ENCODE results near the gene SIGLEC8. TPM values are rescaled to one million over a fixed set of nuclear protein-coding genes. Genes with fewer than 3 reads are reported as not detected.
"Not testable (repeated sequence)": the region's sequence is repeated elsewhere in the genome, so short reads cannot be mapped to it uniquely, and the experiment has no call there.

Gene SIGLEC8
- total RNA-seq, 1 donor from 2014 or later, result 2.1 TPM

GRCh38 chr19:51417107-51417809 is 41.0 kb downstream of the SIGLEC8 start, which contains the start of gene SIGLEC10:
SIGLEC10 (minus strand) TSS chr19:51417642; CDS start chr19:51417581, 61 bp downstream.
- no peaks in the 10 kb centered on the region for H3K36me3 ChIP-seq
- H3K9me3 ChIP-seq, result no peaks in the 10 kb centered on the region
- peaks cover 14% of the 10 kb centered on the region for H3K27me3 ChIP-seq
- DNase-seq, result peak; percentile 80
- H3K4me3 ChIP-seq, result no peak within 1 kb of the TSS
- intact Hi-C loops (cut with DNase I), result no loop called here
- H3K4me1 ChIP-seq, result no peaks in the 10 kb centered on the region
- peak within 1 kb of the TSS; percentile 30 for H3K27ac ChIP-seq
- peak; percentile 78 for ATAC-seq
- TF ChIP-seq CTCF (IDR thresholded peaks at IDR 0.05), result no peak

GRCh38 chr19:51416422-51416821 is 41.8 kb downstream of the SIGLEC8 start:
- not testable (repeated sequence) for H3K4me3 ChIP-seq, H3K27ac ChIP-seq

DNA sequence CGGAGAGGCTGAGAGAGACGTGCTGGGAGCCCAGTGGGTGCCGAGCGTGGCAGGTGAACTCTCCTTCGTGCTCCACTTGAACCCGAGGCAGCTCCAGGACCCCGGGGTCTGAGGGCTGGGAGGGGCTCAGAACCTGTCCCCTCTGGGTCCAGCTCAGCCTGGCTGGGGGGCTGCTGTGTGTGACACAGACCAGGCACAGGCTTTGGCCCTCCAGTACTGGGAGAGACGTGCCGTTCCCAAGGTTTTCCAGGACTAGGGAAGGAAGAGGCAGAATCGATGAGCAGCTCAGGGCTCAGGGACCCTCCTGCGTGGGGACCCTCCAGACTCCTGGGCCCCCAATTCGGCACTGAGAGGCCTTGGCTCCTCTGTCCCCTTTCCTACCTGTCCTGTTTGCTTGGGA is 43.1 kb downstream of the SIGLEC8 start:
- intact Hi-C loops (cut with DNase I), result no loop called here
- no peak overlapping the region for H3K27ac ChIP-seq
- H3K36me3 ChIP-seq, result no peaks in the 10 kb centered on the region
- no peaks in the 10 kb centered on the region for H3K4me1 ChIP-seq
- no peak overlapping the region for H3K4me3 ChIP-seq
- ATAC-seq (no peak), DNase-seq (no peak)
- TF ChIP-seq CTCF (IDR thresholded peaks at IDR 0.05), result no peak
- no peaks in the 10 kb centered on the region for H3K9me3 ChIP-seq
- H3K27me3 ChIP-seq, result peaks cover 5% of the 10 kb centered on the region

More at GRCh38 chr19:51416422-51416821, 41.8 kb downstream of the SIGLEC8 start:
- ATAC-seq; intact Hi-C loops (cut with DNase I); H3K4me1 ChIP-seq; DNase-seq; H3K9me3 ChIP-seq; H3K36me3 ChIP-seq; H3K27me3 ChIP-seq: not testable (repeated sequence)

DNA sequence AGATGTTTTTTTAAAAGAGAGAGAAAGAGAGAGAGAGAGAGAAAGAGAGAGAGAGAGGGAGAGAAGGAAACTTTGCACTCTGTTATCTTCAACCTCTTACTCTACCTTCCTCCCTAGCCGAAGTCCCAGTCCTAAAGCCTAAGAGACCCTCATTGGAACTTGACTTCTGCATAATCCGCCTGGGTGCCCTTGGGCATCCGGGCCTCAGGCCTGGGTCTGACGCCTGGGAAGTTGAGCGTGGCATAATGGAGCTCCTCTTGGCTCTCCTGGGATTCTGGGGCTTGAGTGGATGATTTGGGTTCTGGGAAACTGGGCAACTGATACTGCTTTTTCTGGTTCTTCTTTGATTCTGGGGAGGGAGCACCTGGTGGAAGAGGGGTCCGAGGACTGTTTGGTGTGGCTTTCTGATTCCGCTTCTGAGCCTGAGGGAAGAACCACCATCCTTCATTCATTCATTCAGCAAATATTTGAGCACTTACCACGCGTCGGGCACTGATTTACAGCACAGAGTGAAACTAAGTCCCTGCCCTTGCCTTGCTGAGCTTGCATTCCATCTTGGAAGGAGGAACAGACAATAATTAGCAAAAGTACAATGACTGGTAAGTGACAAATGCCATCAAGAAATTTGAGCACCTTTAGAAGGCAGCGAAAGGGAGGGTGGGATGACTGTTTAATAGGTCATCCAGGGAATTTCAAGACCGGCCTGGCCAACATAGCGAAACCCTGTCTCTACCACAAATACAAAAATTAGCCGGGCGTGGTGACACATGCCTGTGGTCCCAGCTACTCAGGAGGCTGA is 47.1 kb downstream of the SIGLEC8 start:
- ATAC-seq (no peak), DNase-seq (no peak)
- Histone ChIP-seq H3K4me3 (no peak overlapping the region), H3K4me1 (no peaks in the 10 kb centered on the region), H3K27ac (no peak overlapping the region), H3K27me3 (no peaks in the 10 kb centered on the region), H3K36me3 (no peaks in the 10 kb centered on the region), H3K9me3 (no peaks in the 10 kb centered on the region)
- TF ChIP-seq CTCF (IDR thresholded peaks at IDR 0.05), result no peak
- intact Hi-C loops (cut with DNase I), result no loop called here

- Histone ChIP-seq H3K4me1 (no peaks in the 10 kb centered on the region), H3K9me3 (no peaks in the 10 kb centered on the region), H3K27ac (no peak overlapping the region), H3K27me3 (no peaks in the 10 kb centered on the region), H3K36me3 (no peaks in the 10 kb centered on the region), H3K4me3 (no peak overlapping the region)
- intact Hi-C loops (cut with DNase I), result no loop called here
- DNase-seq (no peak), ATAC-seq (peak; percentile 85)
- peak; percentile 43 for TF ChIP-seq CTCF (IDR thresholded peaks at IDR 0.05)
These were observed 50.6 kb downstream of the SIGLEC8 start for GRCh38 chr19:51407511-51408131.

- intact Hi-C loops (cut with DNase I), result no loop called here
- no peaks in the 10 kb centered on the region for H3K9me3 ChIP-seq
- H3K27ac ChIP-seq, result no peak overlapping the region
- no peak overlapping the region for H3K4me3 ChIP-seq
- no peaks in the 10 kb centered on the region for H3K36me3 ChIP-seq
- no peak for ATAC-seq
- H3K4me1 ChIP-seq, result no peaks in the 10 kb centered on the region
- no peak for TF ChIP-seq CTCF (IDR thresholded peaks at IDR 0.05)
- DNase-seq, result no peak
- no peaks in the 10 kb centered on the region for H3K27me3 ChIP-seq
These were observed 56.1 kb downstream of the SIGLEC8 start for GRCh38 chr19:51402117-51402516.

All from upper lobe of right lung (tissue), 1 donor.